Natural killer cell (primary cell): ENCODE results near the gene SCAPER. TPM values are rescaled to one million over a fixed set of nuclear protein-coding genes. Genes with fewer than 3 reads are reported as not detected.
"Not testable (repeated sequence)": the region's sequence is repeated elsewhere in the genome, so short reads cannot be mapped to it uniquely, and the experiment has no call there.

Experiments used
- ATAC-seq, 3 donors: fragments of 150-1000 bp in 2 of 3; fragments of 200-7000 bp in 1 of 3; cut with Tn5 transposase; 1 replicate in 1 of 3; 2 replicates in 2 of 3; pipeline ENCODE4 v1.10.0; 2021; ENCODE audit warnings: mild to moderate bottlenecking in 2 of 3, moderate library complexity in 2 of 3
- DNase-seq, 2 donors: peaks; one replicate each; pipeline versions ENCODE4 v3.0.0 to v3.0.0-alpha.2; 2013 to 2021; ENCODE audit warnings: mixed read lengths in 1 of 2
- H3K27ac ChIP-seq: one replicate; pipeline ENCODE4 v1.5.1; 2013; ENCODE audit warnings: mild to moderate bottlenecking, low read length
- H3K27me3 ChIP-seq: one replicate; pipeline ENCODE4 v1.6.1; 2013; ENCODE audit warnings: low read length; ENCODE audit not compliant: control insufficient read depth, insufficient read depth
- H3K36me3 ChIP-seq: one replicate; pipeline ENCODE4 v1.6.1; 2013; ENCODE audit warnings: low read length; ENCODE audit not compliant: control insufficient read depth, insufficient read depth
- H3K4me1 ChIP-seq: one replicate; pipeline ENCODE4 v1.6.1; 2013; ENCODE audit warnings: low read length; ENCODE audit not compliant: control insufficient read depth, insufficient read depth
- H3K4me3 ChIP-seq: one replicate; pipeline ENCODE4 v1.5.1; 2013; ENCODE audit warnings: low read length
- H3K9me3 ChIP-seq: one replicate; pipeline ENCODE4 v1.6.1; 2013; ENCODE audit warnings: low read length; ENCODE audit not compliant: control insufficient read depth, insufficient read depth
- H3K27ac Mint-ChIP-seq, 2 donors: one replicate each; pipeline ENCODE4 v1.8.0; 2022; ENCODE audit warnings: mild to moderate bottlenecking in 2 of 2, mixed read lengths in 2 of 2, moderate library complexity in 1 of 2
- H3K27me3 Mint-ChIP-seq, 2 donors: one replicate each; pipeline ENCODE4 v1.8.0; 2022; ENCODE audit warnings: low read depth in 2 of 2, mixed read lengths in 2 of 2
- H3K36me3 Mint-ChIP-seq: one replicate; pipeline ENCODE4 v1.8.0; 2022; ENCODE audit warnings: mixed read lengths
- H3K4me1 Mint-ChIP-seq, 2 donors: one replicate each; pipeline ENCODE4 v1.8.0; 2022; ENCODE audit warnings: mixed read lengths in 2 of 2
- H3K4me3 Mint-ChIP-seq: one replicate; pipeline ENCODE4 v1.8.0; 2022; ENCODE audit warnings: mild to moderate bottlenecking, moderate library complexity, mixed read lengths
- H3K9me3 Mint-ChIP-seq, 2 donors: one replicate each; pipeline ENCODE4 v1.8.0; 2022; ENCODE audit warnings: mixed read lengths in 2 of 2
- CTCF ChIP-seq: fragments of 200-600 bp; IDR thresholded peaks from one replicate; pipeline ENCODE4 v1.8.0; 2022; ENCODE audit warnings: antibody characterized with exemption
- WGBS: methylation state at CpG from one replicate; pipeline ENCODE4 v1.1.7; 2013; ENCODE audit warnings: missing lambda C conversion rate; ENCODE audit not compliant: insufficient coverage; 5-methylcytosine and 5-hydroxymethylcytosine counted together
- intact Hi-C: fragments of 100-400 bp; cut with micrococcal nuclease; formaldehyde crosslinking; loops from one replicate; pipeline ENCODE4 v1.14.2; 2022
- total RNA-seq, 4 donors: library from RNA; stranded (reverse); fragments of 120-200 nt in 1 of 4; gene quantifications; one replicate each; pipeline versions ENCODE4 v1.2.3 to v1.2.4, GENCODE V29; 2013 to 2022

Gene SCAPER
- total RNA-seq, 3 donors from 2014 or later (not counting 1 experiment from before 2014, with no cell fraction given) = 48.1 to 53.6 (median 51.8) TPM

GRCh38 chr15:76313731-76314130, 591.4 kb downstream of the SCAPER start:
- no peak overlapping the region for H3K4me3 Mint-ChIP-seq
- 83% methylated on average over 5 of the region's 5 CpGs for whole genome bisulfite sequencing
- no peak overlapping the region for H3K27ac ChIP-seq
- no peaks in the 10 kb centered on the region for H3K9me3 Mint-ChIP-seq
- H3K4me3 ChIP-seq = no peak overlapping the region
- H3K36me3 ChIP-seq = no peaks in the 10 kb centered on the region
- no peak overlapping the region for H3K27ac Mint-ChIP-seq
- ATAC-seq = no peak
- H3K9me3 ChIP-seq = no peaks in the 10 kb centered on the region
- TF ChIP-seq CTCF = no peak
- H3K4me1 Mint-ChIP-seq = peaks cover 21 to 30% of the 10 kb centered on the region in 2 donors
- no peaks in the 10 kb centered on the region for H3K27me3 Mint-ChIP-seq
- H3K36me3 Mint-ChIP-seq = no peaks in the 10 kb centered on the region
- no peak for DNase-seq
- H3K4me1 ChIP-seq = peaks cover 14% of the 10 kb centered on the region
- H3K27me3 ChIP-seq = no peaks in the 10 kb centered on the region
- intact Hi-C loops = no loop called here

DNA sequence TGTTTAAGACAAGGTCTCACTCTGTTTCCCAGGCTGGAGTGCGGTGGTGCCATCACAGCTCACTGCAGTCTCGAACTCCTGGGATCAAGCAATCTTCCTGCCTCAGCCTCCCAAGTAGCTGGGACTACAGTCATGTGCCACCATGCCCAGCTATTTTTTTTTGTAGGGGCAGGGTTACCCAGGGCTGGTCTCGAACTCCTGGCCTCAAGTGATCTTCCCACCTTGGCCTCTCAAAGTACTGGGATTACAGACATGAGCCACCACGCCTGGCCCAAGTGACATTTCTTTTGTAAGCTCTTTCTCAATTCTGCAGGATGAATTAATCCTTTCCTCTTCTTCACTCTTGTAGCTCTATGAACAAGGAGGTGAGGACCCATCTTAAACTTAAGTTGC, 592.0 kb downstream of the SCAPER start:
- peaks cover 14% of the 10 kb centered on the region for H3K4me1 ChIP-seq
- H3K27me3 Mint-ChIP-seq, H3K9me3 ChIP-seq, ATAC-seq, H3K4me3 ChIP-seq, H3K27me3 ChIP-seq, H3K27ac ChIP-seq, H3K36me3 Mint-ChIP-seq, H3K36me3 ChIP-seq, intact Hi-C loops, H3K9me3 Mint-ChIP-seq, DNase-seq: not testable (repeated sequence)
- 94% methylated on average over 4 of the region's 4 CpGs for WGBS
- peaks cover 27 to 36% of the 10 kb centered on the region in 2 donors for H3K4me1 Mint-ChIP-seq
- peak overlapping the region in 1 of 2 donors; percentile 6 for H3K27ac Mint-ChIP-seq
- peak overlapping the region; percentile 90 for H3K4me3 Mint-ChIP-seq

- Histone ChIP-seq H3K4me1 (peaks cover 14% of the 10 kb centered on the region), H3K4me3 (no peak overlapping the region), H3K27ac (no peak overlapping the region), H3K27me3 (no peaks in the 10 kb centered on the region), H3K36me3 (peaks cover 2% of the 10 kb centered on the region), H3K9me3 (no peaks in the 10 kb centered on the region)
- WGBS = 95% methylated on average over 7 of the region's 7 CpGs
- peaks cover 31 to 38% of the 10 kb centered on the region in 2 donors for H3K4me1 Mint-ChIP-seq
- peak overlapping the region; percentile 90 for H3K4me3 Mint-ChIP-seq
- DNase-seq (no peak), ATAC-seq (no peak)
- H3K27me3 Mint-ChIP-seq = no peaks in the 10 kb centered on the region
- H3K9me3 Mint-ChIP-seq = no peaks in the 10 kb centered on the region
- H3K27ac Mint-ChIP-seq = peak overlapping the region; percentile 85 to 90
- no peaks in the 10 kb centered on the region for H3K36me3 Mint-ChIP-seq
- intact Hi-C loops = no loop called here
- no peak for TF ChIP-seq CTCF
These were observed 592.5 kb downstream of the SCAPER start for GRCh38 chr15:76312540-76313174.

DNA sequence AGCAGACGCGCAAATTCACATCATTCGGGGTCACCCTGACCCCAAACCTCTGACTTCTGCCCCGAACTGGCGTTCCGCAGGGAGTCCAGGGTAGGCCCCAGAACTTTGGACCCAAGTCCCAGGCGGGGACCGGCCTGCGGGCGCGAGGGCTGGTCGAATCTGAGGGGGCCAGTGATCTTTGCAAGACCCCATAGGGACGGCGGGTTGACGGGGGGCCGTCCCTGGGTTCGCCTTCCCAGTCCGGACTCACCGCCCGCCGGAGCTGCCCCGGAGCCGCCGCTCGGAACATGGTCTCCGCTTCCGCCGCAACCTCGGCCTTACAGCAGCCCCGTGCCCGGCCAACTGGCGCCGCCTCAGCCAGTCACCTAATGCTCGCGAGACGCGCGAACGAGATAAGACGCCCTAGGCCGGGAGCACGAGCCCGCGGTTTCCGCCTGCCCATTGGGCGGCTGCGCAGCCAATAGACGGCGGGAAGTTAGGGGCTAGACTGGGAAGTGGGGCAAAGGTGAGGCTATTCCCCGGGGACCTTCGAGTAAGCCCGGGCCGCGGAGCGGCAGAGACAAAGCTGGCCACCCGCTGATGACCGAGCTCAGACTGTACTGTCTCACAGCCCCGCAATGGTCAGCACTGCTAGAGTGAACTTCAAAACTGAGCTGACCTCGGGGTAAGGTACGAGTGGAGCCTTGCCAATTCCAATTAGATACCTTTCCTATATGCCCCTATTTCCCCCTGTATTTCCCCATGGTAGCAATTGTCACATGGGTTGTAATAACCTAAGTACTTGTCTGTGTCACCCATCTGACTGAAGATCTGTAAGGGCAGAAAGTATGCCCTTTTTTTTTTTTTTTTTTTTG, 593.8 kb downstream of the SCAPER start, which contains the start of gene ETFA:
TSS of gene ETFA (minus strand) at position 370 of the 854 bp plus-strand sequence. CDS start at position 289, 81 bp downstream.
- under 1% methylated on average over 60 of the region's 60 CpGs for WGBS
- no peaks in the 10 kb centered on the region for H3K36me3 Mint-ChIP-seq
- intact Hi-C loops = no loop called here
- DNase-seq = peak; percentile 86 to 94
- H3K4me3 ChIP-seq = peak within 1 kb of the TSS; percentile 81
- peak within 1 kb of the TSS; percentile 83 for H3K27ac ChIP-seq
- no peaks in the 10 kb centered on the region for H3K9me3 Mint-ChIP-seq
- H3K27me3 ChIP-seq = no peaks in the 10 kb centered on the region
- no peaks in the 10 kb centered on the region for H3K27me3 Mint-ChIP-seq
- H3K4me1 Mint-ChIP-seq = peaks cover 37 to 38% of the 10 kb centered on the region in 2 donors
- peaks cover 2% of the 10 kb centered on the region for H3K36me3 ChIP-seq
- H3K9me3 ChIP-seq = no peaks in the 10 kb centered on the region
- H3K4me1 ChIP-seq = peaks cover 14% of the 10 kb centered on the region
- no peak for TF ChIP-seq CTCF
- peak; percentile 93 to 97 (median 97) for ATAC-seq
- H3K4me3 Mint-ChIP-seq = peak within 1 kb of the TSS; percentile 90
- H3K27ac Mint-ChIP-seq = peak within 1 kb of the TSS; percentile 85 to 90
